ENCODE data around the gene FAM222A. TPM values are rescaled to one million over a fixed set of nuclear protein-coding genes. Genes with fewer than 3 reads are reported as not detected.

The FAM222A gene
- total RNA-seq, 6 experiments from 2014 or later, result 0.34 to 4.3 (median 1.2) TPM

DNA sequence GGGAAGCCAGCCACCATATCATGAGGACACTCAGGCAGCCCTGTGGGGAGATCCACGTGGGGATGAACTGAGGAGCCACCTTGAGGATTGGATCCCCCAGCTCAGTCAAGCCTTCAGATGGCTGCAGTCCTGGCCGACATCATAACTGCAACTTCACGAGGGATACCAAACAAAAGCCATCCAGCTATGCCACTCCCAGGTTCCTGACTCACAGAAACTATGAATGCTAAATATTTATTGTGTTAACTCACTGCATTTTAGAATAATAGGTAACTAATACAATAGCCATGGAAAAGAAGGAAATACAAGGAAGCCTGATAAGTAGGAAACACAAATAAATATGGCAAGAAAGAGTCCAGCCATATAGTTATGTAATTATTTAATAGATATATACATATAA lies 42.1 kb upstream of the FAM222A start:
- DNase-seq (no peak), ATAC-seq (no peak)
- Histone ChIP-seq H3K36me3 (no peaks in the 10 kb centered on the region), H3K27me3 (no peaks in the 10 kb centered on the region), H3K27ac (no peak overlapping the region), H3K4me3 (no peak overlapping the region), H3K4me1 (no peaks in the 10 kb centered on the region), H3K9me3 (no peaks in the 10 kb centered on the region)
- TF ChIP-seq CTCF (IDR thresholded peaks at IDR 0.05) (no peak), POLR2A (IDR thresholded peaks at IDR 0.05) (no peak)
- intact Hi-C loops (cut with DNase I), result no loop called here
- 71% methylated on average over 3 of the region's 3 CpGs for WGBS (ENCODE audit: insufficient coverage, low coverage, low lambda C conversion rate, missing lambda C conversion rate)

DNA sequence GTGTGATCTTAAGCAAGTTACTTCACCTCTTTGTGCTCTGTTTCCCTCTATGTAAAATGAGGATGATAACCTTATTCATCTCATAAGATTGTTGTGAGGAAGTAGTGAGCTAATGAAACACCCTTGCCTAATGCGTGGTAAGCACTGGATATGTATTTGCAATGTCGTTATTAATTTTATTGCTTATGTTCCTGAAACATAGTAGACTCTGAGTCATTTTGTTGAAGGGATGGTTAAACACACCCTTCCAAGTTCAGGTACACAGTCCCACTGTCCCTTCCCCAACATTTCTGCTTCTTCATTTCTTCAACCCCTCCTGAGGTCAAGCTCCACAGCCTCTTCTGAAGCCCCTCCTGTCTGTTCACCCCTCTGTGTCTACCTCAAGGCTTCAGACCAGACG lies 40.2 kb upstream of the FAM222A start:
- ATAC-seq (no peak), DNase-seq (no peak)
- H3K36me3 ChIP-seq, result no peaks in the 10 kb centered on the region
- no peaks in the 10 kb centered on the region for H3K27me3 ChIP-seq
- H3K4me3 ChIP-seq, result no peak overlapping the region
- H3K27ac ChIP-seq, result no peak overlapping the region
- no peaks in the 10 kb centered on the region for H3K9me3 ChIP-seq
- TF ChIP-seq POLR2A (IDR thresholded peaks at IDR 0.05) (no peak), CTCF (IDR thresholded peaks at IDR 0.05) (no peak)
- no peaks in the 10 kb centered on the region for H3K4me1 ChIP-seq
- WGBS (ENCODE audit: insufficient coverage, low coverage, low lambda C conversion rate, missing lambda C conversion rate), result 79% methylated on average over 3 of the region's 3 CpGs
- intact Hi-C loops (cut with DNase I), result no loop called here

GRCh38 chr12:109673884-109674283 lies 39.7 kb upstream of the FAM222A start:
- TF ChIP-seq CTCF (IDR thresholded peaks at IDR 0.05) (no peak), POLR2A (IDR thresholded peaks at IDR 0.05) (no peak)
- DNase-seq, result no peak
- H3K36me3 ChIP-seq, result no peaks in the 10 kb centered on the region
- H3K27ac ChIP-seq, result no peak overlapping the region
- no peak overlapping the region for H3K4me3 ChIP-seq
- H3K4me1 ChIP-seq, result peaks cover 0 to 3% (median 0%) of the 10 kb centered on the region in 4 donors
- no peaks in the 10 kb centered on the region for H3K27me3 ChIP-seq
- no peaks in the 10 kb centered on the region for H3K9me3 ChIP-seq
- intact Hi-C loops (cut with DNase I), result no loop called here
- no peak for ATAC-seq
- whole genome bisulfite sequencing (ENCODE audit: insufficient coverage, low coverage, low lambda C conversion rate, missing lambda C conversion rate), result 69% methylated on average over 2 of the region's 2 CpGs

DNA sequence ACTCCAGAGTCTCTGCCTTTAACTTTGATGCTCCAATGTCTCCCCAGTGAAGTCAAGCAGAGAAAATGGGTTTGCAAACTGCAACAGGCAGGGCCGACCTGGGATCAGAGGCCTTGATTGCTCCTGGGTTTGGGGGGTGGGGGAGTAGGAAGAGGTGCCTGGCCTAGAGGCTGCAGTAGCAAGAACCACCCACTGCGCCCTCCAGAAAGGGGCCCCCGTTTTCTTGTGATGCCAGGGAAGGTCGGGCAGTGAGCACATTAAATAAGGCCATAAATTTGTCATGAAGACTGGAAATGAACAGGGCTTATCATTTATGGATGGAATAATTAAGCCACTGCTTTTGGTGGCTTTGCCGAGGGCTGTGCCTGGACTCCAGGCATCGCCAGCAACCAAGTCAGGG lies 38.2 kb upstream of the FAM222A start:
- Histone ChIP-seq H3K4me1 (peaks cover 0 to 18% (median under 1%) of the 10 kb centered on the region in 4 donors), H3K27me3 (no peaks in the 10 kb centered on the region), H3K27ac (no peak overlapping the region), H3K36me3 (no peaks in the 10 kb centered on the region), H3K9me3 (no peaks in the 10 kb centered on the region), H3K4me3 (no peak overlapping the region)
- DNase-seq, result no peak
- no CpG with 5 or more reads among the region's 6 CpGs for WGBS (ENCODE audit: insufficient coverage, low coverage, low lambda C conversion rate, missing lambda C conversion rate)
- intact Hi-C loops (cut with DNase I), result no loop called here
- TF ChIP-seq CTCF (IDR thresholded peaks at IDR 0.05) (no peak), POLR2A (IDR thresholded peaks at IDR 0.05) (no peak)
- no peak for ATAC-seq

GRCh38 chr12:109677279-109677691 lies 36.3 kb upstream of the FAM222A start:
- no peak for TF ChIP-seq POLR2A (IDR thresholded peaks at IDR 0.05)
- TF ChIP-seq CTCF (IDR thresholded peaks at IDR 0.05), result no peak
- peak in 1 of 3 donors; percentile 19 for DNase-seq
- 59% methylated on average over 8 of the region's 12 CpGs for WGBS (ENCODE audit: insufficient coverage, low coverage, low lambda C conversion rate, missing lambda C conversion rate)
- intact Hi-C loops (cut with DNase I), result no loop called here
- no peaks in the 10 kb centered on the region for H3K36me3 ChIP-seq
- no peak overlapping the region for H3K4me3 ChIP-seq
- peaks cover 0 to 36% (median 7%) of the 10 kb centered on the region in 4 donors for H3K4me1 ChIP-seq
- no peak for ATAC-seq
- H3K9me3 ChIP-seq, result no peaks in the 10 kb centered on the region
- H3K27ac ChIP-seq, result no peak overlapping the region
- H3K27me3 ChIP-seq, result no peaks in the 10 kb centered on the region

Measured in right lobe of liver (tissue), 6 donors.